NCI-H1417 (cell line): ENCODE results near the gene MMP15.
"Not testable (repeated sequence)": the region's sequence is repeated elsewhere in the genome, so short reads cannot be mapped to it uniquely, and the experiment has no call there.

Experiments
- DNase-seq, 3 experiments: peaks; one replicate each; lab custom pipeline; 2025; lab: John Stamatoyannopoulos, UW

Gene MMP15

DNA sequence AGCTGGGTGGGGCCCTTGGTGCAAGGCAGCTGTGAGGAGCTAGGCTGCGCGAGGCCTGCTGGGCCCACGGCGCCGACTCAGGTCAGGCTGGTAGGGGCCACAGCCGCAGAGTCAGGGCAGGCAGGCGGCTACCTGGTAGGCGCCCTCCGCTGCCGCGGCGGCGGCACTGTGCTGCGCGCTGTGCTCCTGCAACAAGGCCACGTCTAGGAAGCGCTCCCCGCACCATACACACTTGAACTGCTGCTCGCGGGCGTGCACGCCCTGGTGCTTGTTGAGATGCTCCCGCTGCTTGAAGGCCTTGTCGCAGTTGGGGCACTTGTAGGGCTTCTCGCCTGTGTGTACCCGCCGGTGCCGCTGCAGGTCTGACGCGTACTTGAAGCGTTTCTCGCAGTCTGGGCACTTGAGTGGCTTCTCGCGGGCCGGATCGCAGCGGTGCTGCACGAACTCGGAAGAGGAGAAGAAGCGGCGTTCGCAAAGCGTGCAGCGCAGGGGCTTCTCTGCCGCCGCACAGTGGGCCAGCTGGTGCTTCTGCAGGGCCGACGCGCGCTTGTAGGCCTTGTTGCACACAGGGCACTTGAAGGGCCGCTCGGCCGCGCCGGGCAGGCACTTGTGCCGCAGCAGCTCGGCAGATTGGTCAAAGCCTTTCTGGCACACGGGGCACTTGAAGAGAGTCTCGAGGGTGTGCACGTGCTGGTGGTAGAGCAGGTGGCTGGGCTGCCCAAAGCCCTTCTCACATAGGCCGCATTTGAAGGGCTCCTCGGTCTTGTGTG, 29.0 kb upstream of the MMP15 start:
- DNase-seq = no peak

DNA sequence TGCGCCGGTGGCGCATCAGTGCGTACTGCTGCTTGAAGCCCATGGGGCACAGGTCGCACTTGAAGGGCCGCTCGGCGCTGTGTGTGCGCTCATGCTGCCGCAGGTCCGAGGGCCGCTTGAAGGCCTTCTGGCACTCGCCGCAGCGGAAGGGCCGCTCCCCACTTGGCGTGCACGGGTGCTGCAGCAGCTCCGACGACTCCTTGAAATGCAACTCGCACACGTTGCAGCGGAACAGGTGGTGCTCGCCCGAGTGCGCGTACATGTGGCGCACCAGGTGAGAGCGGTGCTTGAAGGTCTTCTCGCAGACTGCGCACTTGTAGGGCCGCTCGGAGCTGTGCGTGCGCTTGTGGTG, 28.4 kb upstream of the MMP15 start:
- DNase-seq = no peak

GRCh38 chr16:57997528-57998265, 27.9 kb upstream of the MMP15 start:
- no peak for DNase-seq

DNA sequence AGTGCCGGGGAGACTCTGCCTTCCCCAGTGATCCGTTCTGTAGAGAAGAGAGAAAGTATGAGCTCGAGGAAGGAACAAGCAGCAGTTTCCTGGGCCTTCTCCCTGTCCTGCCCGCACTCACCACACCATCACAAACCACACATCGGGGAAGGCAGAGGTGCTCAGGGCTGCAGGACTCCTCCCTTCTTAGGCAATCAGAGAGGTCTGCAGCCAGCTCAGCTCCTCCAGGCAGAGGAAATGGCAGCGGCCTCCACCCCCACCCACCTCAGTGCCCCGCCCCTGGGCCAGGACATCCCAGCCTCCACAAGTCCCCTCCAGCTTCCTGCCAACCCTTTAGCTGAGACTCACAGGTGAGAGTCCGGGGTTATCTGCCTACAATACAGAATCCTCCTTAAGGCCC, 27.1 kb upstream of the MMP15 start:
- DNase-seq = no peak

GRCh38 chr16:57998992-57999365, 26.6 kb upstream of the MMP15 start:
- DNase-seq = no peak

DNA sequence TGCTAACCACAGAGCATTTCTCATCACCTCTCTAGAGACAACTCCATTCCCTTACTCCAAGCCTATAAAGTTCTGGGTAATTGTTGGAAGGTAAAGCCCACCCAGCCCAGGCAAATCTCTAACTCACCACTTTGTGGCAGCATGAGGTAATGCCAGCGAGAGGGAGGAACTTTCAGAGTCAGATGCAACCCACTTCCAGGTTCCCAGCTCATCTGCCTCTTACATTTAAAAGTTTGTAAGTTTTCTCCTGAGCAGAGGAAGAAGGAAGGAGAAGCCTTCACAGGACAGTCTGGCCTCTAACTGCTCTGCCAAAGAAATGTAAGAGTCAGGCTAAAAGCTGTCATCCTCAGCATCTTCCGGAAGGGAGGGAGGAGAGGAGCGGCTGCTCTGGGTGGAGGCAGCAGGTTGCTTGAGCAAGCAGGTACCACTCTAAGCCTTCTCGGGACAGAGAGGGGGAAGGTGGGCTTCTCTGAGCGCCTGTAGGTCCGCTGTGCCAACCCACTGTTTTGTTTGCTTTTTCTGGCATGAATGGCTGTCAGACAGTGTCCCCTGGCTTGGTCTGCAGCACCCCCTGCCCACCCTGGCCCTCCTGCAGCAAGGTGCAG, 26.1 kb upstream of the MMP15 start:
- DNase-seq = peak in 1 of 3 experiments; percentile 45

- peak in 2 of 3 experiments; percentile 61 to 77 for DNase-seq
Measured at GRCh38 chr16:57999971-58000705, 25.4 kb upstream of the MMP15 start, which contains the start of gene ZNF319. ZNF319 (minus strand) TSS chr16:58000672; CDS start chr16:57998265, 2,407 bp downstream.

DNA sequence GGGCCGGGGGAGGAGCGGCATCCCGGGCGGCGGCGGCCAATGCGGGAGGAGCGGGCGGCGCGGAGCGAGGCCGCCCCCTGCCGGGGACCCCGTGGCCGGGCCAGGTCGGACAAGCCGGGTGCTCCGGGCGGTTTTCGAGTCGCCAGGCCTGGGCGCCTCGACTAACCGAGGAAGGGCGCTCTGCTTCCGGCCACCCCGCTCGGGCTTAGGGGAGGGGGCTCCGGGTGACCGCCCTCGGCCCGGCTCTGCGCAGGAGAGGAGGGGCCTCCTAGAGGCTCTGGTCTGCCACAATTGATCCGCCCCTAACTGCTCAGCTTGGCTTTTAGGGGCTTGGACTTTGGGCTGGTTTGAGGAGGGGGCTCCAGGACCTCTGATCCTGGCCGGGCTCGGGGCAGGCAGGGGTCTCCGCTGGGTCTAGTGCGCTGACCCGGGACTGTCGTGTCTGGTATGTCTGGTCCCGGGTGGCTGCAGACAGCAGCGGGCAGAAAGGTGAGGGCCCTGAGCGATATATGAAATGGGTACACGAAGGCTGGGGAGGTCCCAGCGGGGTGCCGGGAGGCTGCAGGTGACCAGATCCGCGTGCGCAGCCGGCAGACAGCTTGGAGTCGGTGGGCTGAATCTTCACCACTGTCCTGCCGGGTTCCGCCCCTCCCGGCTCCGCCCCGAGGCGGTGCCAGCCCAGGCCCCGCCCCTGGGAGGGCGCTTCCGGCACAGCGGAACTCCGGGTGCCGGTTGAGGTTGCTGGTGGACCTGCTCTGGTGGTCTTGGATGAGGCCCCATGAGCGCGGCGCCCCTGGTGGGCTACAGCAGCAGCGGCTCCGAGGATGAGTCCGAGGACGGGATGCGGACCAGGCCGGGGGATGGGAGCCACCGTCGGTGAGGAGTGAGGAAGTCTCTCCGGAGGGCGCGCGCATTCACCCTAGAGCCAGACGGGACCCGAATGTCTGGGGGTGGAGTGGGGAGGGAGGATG, 24.6 kb upstream of the MMP15 start, which contains the start of gene USB1:
Gene USB1, plus strand, starts transcription at position 702 of the 971 bp plus-strand sequence. Its CDS starts 77 bp downstream, at position 779.
- DNase-seq = peak; percentile 86 to 91 (median 87)

- no peak for DNase-seq
Measured at GRCh38 chr16:58001781-58002415, 23.7 kb upstream of the MMP15 start.

- DNase-seq = no peak
Measured at GRCh38 chr16:58002416-58002800, 23.1 kb upstream of the MMP15 start.

DNA sequence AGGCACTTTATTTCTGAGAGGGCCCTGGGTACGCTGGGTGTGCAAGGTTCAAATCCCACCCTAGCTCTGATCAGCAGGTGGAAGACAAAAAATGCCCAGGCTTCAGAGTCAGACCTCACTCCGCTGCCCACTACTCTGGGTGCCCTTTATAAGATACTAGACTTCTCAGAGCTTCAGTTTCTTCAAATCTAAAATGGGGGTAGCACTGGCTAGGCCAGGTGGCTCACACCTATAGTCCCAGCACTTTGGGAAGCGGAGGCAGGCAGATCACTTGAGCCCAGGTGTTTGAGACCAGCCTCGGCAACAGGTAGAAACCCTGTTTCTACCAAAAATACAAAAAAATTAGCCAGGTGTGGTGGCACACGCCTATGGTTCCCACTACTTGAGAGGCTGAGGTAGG, 22.6 kb upstream of the MMP15 start:
- DNase-seq = no peak

DNA sequence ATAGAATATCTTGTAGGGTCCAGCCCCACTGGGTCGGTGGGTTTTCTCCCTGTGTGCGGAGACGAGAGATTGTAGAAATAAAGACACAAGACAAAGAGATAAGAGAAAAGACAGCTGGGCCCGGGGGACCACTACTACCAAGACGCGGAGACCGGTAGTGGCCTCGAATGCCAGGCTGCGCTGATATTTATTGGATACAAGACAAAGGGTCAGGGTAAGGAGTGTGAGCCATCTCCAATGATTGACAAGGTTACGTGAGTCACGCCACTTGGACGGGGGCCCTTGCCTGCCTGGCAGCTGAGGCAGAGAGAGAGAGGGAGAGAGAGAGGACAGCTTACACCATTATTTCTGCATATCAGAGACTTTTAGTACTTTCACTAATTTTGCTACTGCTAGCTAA, 20.8 kb upstream of the MMP15 start:
- DNase-seq = not testable (repeated sequence)

DNA sequence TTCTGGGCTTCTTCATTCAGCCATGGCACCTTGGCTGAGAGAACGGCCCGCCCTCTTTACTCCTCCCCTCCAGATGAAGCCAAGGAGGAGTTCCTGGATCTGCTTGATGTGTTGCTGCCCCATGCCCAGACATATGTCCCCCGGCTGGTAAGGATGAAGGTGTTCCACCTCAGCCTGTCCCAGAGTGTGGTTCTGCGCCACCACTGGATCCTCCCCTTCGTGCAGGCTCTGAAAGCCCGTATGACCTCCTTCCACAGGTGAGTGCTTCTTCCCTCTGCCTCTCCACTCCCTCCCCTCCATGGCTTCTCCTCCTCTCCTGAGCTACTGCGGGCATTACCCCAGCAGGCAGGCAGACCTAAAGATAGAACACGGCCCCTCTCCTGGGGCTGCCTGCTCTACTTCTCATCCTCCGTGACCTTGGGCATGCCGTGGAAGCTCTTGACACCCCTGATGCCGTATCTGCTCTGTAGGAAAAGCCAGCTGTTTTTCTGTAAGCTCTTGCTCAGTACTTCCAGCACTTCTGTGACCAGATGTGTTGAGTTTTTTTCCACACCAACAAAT, 15.6 kb upstream of the MMP15 start:
- no peak for DNase-seq

- DNase-seq = no peak
Measured at GRCh38 chr16:58010886-58011285, 14.7 kb upstream of the MMP15 start.

GRCh38 chr16:58011652-58012051, 13.9 kb upstream of the MMP15 start:
- no peak for DNase-seq

GRCh38 chr16:58012481-58012880, 13.1 kb upstream of the MMP15 start:
- DNase-seq = no peak

- no peak for DNase-seq
Measured at GRCh38 chr16:58013201-58013956, 12.2 kb upstream of the MMP15 start.

DNA sequence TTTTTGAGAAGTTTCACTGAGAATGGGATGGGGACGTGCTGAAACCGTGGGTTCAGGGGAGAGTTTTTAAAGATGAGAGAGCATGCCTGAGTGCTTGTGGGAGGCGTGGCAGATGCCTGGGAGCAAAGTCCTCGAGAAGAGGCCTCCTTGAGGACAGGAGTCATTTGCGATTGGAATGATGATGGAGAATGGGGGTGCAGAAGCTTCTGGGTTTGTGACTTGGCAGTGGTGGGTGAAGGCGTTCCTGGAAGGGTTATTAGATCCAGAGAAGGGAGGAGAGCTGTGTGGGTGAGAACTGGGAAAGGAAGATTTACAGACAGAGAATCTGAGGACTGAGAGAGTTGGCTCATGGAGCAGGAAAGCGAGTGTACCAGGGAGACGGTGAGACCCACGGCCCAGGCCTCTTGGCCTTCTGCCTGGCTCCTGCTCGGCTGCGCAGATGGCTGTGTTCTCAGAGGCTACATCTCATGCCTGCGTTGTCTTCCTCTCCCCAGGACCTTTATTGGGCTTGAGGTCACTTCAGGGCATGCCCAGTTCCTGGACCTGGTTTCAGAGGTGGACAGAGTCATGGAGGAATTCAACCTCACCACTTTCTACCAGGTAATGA, 8.6 kb upstream of the MMP15 start:
- DNase-seq = no peak

DNA sequence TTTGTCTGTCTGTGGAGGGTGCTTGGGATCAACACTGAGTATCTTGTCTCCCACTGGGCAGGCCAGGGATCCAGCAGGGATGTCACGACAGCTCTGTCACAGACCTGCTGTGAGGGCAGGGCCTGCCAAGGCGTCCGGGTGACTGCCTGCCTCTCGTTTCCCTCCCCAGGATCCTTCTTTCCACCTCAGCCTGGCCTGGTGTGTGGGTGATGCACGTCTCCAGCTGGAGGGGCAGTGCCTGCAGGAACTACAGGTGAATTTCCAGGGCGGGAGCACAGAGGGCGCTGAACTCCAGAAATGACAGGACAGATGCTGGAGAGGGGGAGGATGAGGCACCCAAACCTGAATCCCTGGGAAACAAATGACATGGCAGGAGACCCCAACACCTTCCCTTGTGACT, 6.8 kb upstream of the MMP15 start:
- DNase-seq = no peak
